GM23338 (cell line): ENCODE results near the gene BCAS1.

Source experiments
- CREB1 ChIP-seq: fragments of 250-450 bp; sonication (Bioruptor Pico); IDR thresholded peaks from 2 replicates; pipeline ENCODE4 v1.5.0; 2020; ENCODE audit warnings: low read depth, mild to moderate bottlenecking, moderate library complexity
- CTCF ChIP-seq, 2 experiments: fragments of 200-600 bp in 1 of 2; sonication (generic) in 1 of 2; conservative IDR thresholded peaks; 2 replicates each; pipeline versions ENCODE4 v1.5.1 to v1.6.1; 2016 to 2017; ENCODE audit warnings: antibody characterized with exemption in 2 of 2, low read depth in 2 of 2, mild to moderate bottlenecking in 2 of 2, moderate library complexity in 1 of 2
- ETS1 ChIP-seq: IDR thresholded peaks from 2 replicates; pipeline ENCODE4 v1.6.1; 2016; ENCODE audit warnings: antibody characterized with exemption
- EZH2 ChIP-seq: fragments of 200-600 bp; sonication (generic); IDR thresholded peaks from one replicate; pipeline ENCODE4 v1.8.0; 2017; ENCODE audit warnings: antibody characterized with exemption, mild to moderate bottlenecking, low read depth; ENCODE audit not compliant: unreplicated experiment
- EZH2phosphoT487 ChIP-seq: fragments of 200-600 bp; sonication (generic); IDR thresholded peaks from one replicate; pipeline ENCODE4 v1.8.1; 2018; ENCODE audit warnings: antibody characterized with exemption; ENCODE audit not compliant: unreplicated experiment
- JUNB ChIP-seq: IDR thresholded peaks from one replicate; pipeline ENCODE4 v1.6.1; 2016; ENCODE audit warnings: antibody characterized with exemption; ENCODE audit not compliant: unreplicated experiment
- NANOG ChIP-seq: IDR thresholded peaks from 2 replicates; pipeline ENCODE4 v1.6.1; 2016; ENCODE audit warnings: antibody characterized with exemption, borderline replicate concordance
- POLR2AphosphoS5 ChIP-seq: IDR thresholded peaks from 2 replicates; pipeline ENCODE4 v1.6.1; 2016; ENCODE audit warnings: antibody characterized with exemption, low read depth
- REST ChIP-seq: IDR thresholded peaks from one replicate; pipeline ENCODE4 v1.6.1; 2018; ENCODE audit warnings: antibody characterized with exemption; ENCODE audit not compliant: unreplicated experiment
- STAT1 ChIP-seq: IDR thresholded peaks from one replicate; pipeline ENCODE4 v1.6.1; 2016; ENCODE audit warnings: antibody characterized with exemption; ENCODE audit not compliant: unreplicated experiment
- ZNF114 ChIP-seq: fragments of 250-450 bp; sonication (Bioruptor Pico); IDR thresholded peaks from 2 replicates; pipeline ENCODE4 v1.5.0; 2020; ENCODE audit warnings: mild to moderate bottlenecking, moderate library complexity
- ZNF331 ChIP-seq: fragments of 250-450 bp; sonication (Bioruptor Pico); IDR thresholded peaks from 2 replicates; pipeline ENCODE4 v1.5.0; 2020; ENCODE audit warnings: low read depth, mild to moderate bottlenecking, moderate library complexity

GRCh38 chr20:54084193-54084592 lies 13.8 kb upstream of the BCAS1 start:
- TF ChIP-seq CTCF (conservative IDR thresholded peaks at IDR 0.05; ENCODE audit: low read depth in 2 of 2) = no peak
- no peak for TF ChIP-seq EZH2
- TF ChIP-seq STAT1 = no peak
- no peak for TF ChIP-seq POLR2AphosphoS5
- no peak for TF ChIP-seq JUNB
- TF ChIP-seq ETS1 = no peak
- no peak for TF ChIP-seq EZH2phosphoT487
- TF ChIP-seq CREB1 (CRISPR knock-in tag) = no peak
- TF ChIP-seq REST = no peak
- no peak for TF ChIP-seq ZNF331 (CRISPR knock-in tag)
- TF ChIP-seq NANOG = no peak
- no peak for TF ChIP-seq ZNF114 (CRISPR knock-in tag)
